Esophagus mucosa (tissue), 1 donor: Measurements from ENCODE around the gene KCNIP3. TPM values are rescaled to one million over a fixed set of nuclear protein-coding genes. Genes with fewer than 3 reads are reported as not detected.

Experiments
- ATAC-seq: fragments of 200-7000 bp; cut with Tn5 transposase; one replicate; pipeline ENCODE4 v1.9.1; 2020
- total RNA-seq: library from RNA; stranded (reverse); gene quantifications from one replicate; pipeline ENCODE4 v1.2.4, GENCODE V29; 2023
- donor health status: DM: yes; HTN: yes; CAD: no.

The KCNIP3 gene
- total RNA-seq, 1 donor from 2014 or later = 0.96 TPM

DNA sequence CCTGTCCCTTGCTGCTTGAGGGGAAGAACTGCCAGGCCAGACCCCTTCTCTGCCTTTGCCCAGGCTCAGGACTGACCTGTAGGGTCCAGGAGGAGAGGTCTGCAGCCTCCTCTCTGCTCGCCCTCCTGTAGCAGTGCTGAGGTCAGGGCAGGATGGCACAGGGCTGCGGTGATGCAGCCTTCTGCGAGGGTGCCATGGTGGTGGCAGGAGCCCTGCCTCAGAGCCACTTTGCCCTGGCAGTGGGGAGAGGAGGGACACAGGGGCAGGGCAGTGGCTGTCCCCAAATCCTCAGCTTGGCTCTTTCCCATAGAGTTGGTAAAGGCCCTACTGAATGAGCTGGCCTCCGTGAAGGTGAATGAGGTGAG lies 22.0 kb upstream of the KCNIP3 start:
- ATAC-seq = no peak

DNA sequence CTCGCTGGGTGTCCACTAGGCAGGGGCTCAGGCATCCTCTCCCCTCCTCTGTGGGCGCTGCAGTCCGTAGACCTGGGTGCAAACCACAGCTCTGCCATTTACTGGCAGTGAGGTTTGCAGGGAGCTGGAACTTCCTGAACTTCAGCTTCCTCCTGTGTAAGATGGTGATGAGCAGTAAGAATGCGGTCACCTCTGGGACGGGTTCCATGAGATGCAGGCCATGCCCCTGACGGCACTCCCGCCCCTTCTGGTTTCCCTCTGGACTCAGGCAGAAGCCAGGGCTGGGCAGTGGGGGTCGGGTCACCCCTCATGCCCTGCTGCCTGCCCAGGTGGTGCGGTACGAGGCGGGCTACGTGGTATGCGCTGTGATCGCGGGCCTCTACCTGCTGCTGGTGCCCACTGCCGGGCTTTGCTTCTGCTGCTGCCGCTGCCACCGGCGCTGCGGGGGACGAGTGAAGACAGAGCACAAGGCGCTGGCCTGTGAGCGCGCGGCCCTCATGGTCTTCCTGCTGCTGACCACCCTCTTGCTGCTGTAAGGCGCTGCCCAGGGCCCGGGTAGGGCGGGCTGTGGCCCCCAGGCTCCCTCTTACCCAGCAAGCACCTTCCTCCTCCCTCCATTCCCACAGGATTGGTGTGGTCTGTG lies 21.4 kb upstream of the KCNIP3 start:
- peak; percentile 54 for ATAC-seq

DNA sequence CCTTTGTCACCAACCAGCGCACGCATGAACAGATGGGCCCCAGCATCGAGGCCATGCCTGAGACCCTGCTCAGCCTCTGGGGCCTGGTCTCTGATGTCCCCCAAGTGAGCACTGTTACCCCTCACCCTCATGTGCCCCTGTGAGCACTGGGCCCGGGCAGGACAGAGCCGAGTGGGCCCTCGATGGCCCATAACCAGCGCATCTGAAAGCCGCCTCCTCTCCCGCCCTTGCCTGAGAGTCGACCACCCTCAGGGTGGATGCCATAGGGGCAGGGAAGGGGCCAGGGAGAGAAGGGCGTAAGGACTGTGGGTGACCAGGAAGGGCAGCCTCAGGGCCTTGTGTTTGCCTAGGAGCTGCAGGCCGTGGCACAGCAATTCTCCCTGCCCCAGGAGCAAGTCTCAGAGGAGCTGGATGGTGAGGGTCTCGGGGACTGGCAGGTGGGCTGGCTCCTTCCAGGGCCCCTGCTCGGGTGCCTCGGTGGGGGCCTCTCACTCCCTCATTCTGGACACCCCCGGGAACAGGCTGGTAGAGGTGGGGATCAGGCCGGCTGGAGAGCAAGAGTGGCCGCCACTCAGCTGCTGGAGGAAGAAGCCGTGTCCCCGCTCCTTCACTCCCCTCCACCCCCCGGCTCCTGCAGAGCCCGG lies 20.8 kb upstream of the KCNIP3 start:
- no peak for ATAC-seq

DNA sequence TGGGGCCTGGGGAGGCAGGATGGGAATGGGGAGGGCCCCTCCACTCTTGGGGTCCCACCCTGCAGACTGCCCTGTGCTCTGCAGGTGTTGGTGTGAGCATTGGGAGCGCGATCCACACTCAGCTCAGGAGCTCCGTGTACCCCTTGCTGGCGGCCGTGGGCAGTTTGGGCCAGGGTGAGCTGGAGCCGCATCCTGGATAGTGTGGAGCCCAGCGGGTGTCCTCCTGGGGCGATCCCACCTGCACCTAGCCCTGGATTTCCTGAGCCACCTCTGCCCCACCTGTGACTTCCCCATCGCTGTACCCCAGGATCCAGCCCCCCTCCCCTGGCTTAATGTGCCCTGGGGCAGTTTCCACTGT lies 20.3 kb upstream of the KCNIP3 start:
- no peak for ATAC-seq

DNA sequence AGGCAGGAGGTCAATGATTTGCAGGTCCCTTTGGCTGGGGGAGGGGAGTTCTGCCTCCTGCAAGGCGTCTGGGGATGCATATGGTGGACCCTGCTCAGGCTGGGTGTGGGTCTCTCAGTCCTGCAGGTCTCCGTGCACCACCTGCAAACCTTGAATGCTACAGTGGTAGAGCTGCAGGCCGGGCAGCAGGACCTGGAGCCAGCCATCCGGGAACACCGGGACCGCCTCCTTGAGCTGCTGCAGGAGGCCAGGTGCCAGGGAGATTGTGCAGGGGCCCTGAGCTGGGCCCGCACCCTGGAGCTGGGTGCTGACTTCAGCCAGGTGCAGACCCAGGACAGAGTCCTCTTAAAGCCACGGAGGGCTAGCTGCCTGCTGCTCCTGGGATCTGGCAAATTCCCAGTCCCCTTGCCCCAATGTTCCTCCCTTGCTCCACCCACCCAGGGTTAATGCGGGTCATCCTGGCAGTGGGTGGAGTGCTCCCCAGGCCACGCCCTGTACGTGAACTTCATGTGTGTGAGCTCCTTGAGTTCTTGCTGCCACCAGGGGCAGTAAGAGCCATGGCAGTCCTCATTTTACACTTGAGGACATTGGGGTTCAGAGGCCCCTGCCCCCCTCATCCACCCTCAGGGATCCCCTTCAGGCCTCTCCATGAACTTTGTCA lies 19.8 kb upstream of the KCNIP3 start:
- peak; percentile 72 for ATAC-seq

DNA sequence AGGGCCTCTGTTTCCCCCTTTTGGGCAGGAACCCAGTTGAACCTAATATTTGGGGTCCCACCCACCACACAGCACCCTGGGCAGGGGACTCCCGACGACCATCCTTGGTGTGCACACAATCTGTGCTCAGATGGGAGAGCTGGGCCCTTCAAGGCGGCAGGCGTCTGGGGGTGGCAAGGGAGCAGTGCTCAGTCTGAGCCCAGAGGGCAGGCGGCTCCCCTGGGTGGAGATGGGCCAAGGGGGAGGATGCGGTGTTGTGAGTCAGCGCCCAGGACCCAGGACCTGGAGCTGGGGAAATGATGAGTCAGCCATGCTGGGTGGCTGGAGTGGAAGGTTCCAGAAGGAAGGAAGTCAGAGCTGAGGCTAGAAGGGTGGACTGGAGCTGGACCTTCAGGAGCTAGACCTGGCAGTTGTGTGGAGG lies 19.1 kb upstream of the KCNIP3 start:
- ATAC-seq = peak; percentile 73

DNA sequence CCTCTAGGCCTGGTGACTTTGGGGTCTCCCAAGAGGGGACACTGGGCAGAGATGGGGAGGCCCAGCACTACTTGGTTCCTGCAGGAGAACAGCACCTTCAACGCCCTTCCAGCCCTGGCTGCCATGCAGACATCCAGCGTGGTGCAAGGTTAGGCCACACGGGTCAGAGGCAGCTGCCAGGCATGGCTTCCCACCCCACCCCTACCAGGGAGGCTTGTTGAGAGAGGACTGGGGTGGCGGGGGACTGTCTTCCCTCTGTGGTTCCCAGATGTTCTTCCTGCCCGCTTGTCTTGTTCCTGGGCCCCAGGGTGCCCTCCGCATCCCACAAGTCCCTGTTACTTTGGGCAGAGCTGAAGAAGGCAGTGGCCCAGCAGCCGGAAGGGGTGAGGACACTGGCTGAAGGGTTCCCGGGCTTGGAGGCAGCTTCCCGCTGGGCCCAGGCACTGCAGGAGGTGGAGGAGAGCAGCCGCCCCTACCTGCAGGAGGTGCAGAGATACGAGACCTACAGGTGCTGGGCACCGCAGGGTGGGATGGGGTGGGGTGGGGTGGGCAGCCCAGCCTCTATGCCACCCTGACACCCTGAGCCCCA lies 18.4 kb upstream of the KCNIP3 start:
- no peak for ATAC-seq

DNA sequence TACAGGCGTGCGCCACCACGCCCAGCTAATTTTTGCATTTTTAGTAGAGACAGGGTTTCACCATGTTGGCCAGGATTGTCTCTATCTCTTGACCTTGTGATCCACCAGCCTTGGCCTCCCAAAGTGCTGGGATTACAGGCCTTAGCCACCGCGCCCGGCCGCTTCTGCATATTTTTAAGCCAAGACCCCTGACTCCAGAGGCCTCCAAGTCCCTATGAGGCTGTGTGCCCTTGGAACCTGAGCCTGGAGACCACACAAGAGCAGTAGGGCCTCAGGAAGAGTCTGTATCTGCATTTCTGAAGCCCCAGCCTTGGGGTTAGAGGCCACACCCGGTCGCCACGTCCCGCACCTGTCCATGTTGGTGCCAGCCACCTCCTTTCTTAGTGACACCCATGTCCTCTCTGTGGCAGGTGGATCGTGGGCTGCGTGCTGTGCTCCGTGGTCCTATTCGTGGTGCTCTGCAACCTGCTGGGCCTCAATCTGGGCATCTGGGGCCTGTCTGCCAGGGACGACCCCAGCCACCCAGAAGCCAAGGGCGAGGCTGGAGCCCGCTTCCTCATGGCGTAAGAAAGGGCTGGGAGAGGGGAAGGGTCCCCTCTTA lies 17.6 kb upstream of the KCNIP3 start:
- ATAC-seq = no peak

DNA sequence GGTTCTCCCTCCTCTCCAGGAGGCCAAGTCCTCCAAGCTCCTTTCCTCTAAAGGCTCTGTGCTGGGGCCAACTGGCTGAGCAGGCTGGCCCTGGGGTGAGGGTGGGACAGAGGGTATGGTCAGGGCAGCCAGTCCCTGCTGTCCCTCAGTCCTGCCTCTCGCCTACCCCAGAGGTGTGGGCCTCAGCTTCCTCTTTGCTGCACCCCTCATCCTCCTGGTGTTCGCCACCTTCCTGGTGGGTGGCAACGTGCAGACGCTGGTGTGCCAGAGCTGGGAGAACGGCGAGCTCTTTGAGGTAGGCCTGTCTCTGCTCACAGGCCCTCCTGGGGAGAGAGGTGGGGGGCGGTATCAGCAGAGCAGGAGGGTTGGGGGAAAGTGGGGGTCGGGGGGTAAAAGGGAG lies 16.1 kb upstream of the KCNIP3 start:
- no peak for ATAC-seq

DNA sequence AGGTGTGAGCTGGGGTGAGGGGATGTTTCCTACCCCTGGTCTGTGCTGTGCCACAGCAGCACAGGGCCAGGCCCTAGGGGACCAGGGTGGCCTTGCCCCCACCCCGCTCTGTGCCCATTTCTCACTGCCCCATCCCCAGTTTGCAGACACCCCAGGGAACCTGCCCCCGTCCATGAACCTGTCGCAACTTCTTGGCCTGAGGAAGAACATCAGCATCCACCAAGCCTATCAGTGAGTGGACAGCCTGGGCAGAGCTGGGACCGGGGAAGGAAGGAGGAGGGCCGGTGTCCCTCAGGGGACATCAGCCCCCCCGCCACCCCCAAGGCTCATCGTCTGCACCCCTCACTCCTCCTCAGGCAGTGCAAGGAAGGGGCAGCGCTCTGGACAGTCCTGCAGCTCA lies 15.4 kb upstream of the KCNIP3 start:
- no peak for ATAC-seq

DNA sequence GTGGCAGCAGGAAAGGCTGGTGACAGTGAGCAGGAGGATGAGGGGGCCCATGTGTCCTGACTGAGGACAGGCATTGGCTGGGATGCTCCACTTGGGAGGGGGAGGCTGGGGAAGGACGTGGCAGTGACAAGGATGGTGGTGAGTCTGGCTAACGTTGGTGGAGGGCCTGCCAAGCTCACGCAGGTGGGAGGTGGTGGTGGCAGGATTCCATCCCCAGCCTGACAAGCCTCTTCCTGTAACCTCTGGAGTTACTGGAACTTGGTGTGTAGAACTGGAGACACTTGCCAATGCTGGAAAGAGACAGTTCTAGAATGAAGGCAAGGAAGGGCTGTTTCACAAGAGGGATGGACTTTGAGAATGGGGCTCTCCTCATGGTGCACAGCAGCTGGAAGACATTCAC lies 14.7 kb upstream of the KCNIP3 start:
- ATAC-seq = no peak

DNA sequence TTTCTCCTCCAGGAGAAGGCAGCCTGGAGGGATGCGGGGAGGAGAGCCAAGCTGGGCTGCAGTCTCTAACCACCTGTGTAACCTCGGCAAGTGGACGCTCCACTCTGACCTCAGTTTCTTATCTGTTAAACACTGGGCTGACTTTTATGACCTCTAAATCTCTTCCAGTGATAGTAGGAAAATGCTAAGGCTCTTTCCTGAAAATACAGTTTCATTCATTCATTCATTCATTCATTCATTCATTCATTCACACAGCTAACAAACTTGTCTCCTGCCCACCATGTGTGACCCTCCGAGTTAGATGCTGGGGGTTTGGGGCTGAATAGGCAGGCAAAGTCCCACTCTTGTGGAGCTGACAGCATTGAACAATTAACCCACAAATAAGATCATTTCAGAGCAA lies 13.6 kb upstream of the KCNIP3 start:
- ATAC-seq = no peak

DNA sequence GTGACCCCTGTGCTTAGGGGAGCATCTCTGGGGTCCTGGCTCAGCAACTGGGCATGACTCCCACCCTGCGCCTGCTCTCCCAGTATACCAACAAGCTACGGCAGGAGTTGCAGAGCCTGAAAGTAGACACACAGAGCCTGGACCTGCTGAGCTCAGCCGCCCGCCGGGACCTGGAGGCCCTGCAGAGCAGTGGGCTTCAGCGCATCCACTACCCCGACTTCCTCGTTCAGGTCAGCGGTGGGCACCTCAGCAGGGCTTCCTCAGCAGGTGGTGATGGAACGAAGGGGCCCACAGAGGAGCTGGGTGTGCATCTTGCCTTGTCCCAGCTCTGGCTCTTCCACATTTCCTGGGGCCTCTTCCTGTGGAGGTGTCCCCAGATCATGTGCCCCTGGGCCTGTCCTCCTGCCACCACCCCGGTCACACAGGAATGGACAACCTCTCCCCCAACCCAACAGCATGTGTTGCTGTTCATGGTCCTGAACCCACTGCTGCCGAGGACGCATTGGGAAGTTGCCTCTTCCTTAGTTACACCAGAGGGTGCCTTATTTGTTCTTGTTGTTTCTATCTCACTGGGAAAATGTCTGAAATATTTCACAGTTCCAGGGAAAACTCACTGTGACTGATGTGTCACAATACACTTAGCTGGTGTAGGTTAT lies 12.1 kb upstream of the KCNIP3 start:
- ATAC-seq = no peak

DNA sequence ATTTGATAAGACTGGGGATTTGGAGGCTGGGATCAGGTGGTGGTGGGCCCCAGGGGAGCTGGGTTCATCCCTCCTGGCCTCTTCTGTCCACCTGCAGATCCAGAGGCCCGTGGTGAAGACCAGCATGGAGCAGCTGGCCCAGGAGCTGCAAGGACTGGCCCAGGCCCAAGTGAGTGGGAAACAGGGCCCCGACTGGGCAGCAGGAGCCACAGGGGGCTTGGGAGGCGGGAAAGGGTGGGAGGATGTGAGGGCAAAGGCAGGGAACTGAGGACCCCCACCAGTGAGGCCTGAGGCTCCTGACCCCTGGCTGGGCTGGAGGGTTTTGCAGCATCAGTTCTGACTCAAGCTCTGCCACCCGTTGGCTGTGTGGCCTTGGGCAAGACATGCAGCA lies 11.6 kb upstream of the KCNIP3 start:
- ATAC-seq = no peak

DNA sequence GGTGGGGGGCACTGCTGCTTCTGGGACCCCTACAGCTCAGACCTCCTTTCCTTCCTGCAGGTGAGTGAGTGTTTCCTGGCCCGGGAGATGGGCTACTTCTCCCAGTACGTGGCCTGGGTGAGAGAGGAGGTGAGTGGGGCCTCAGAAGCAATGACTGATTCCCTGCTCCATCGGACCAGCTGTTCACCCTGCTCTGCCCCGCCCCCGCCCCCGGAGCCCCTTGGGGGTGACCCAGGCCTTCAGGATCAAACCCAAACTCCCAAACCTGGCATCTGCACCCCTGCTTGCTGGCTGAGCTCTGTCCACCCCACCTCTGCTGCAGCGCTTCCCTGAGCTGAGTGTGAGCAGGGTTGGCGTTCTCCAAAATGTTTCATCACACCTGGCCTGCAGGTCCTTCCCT lies 9.8 kb upstream of the KCNIP3 start:
- no peak for ATAC-seq

DNA sequence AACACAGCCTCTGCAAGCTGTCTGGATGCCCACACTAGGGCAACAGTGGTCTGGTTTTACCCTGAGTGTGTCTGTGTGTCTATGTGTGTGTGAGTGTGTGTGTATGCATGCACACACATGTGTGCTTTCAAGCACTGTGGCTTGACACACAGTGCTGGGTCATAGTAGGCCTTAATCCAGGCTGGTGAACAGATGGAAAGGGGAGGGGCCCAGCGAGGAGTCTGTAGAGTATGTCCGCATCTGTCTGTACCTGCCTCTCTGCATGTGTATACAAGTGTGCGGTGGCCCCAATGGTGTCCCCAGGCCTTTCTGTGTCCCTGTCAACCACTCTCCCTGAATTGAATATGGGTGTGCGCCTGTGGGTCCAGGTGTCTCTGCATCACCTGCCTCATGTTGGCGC lies 9.3 kb upstream of the KCNIP3 start:
- peak; percentile 13 for ATAC-seq

DNA sequence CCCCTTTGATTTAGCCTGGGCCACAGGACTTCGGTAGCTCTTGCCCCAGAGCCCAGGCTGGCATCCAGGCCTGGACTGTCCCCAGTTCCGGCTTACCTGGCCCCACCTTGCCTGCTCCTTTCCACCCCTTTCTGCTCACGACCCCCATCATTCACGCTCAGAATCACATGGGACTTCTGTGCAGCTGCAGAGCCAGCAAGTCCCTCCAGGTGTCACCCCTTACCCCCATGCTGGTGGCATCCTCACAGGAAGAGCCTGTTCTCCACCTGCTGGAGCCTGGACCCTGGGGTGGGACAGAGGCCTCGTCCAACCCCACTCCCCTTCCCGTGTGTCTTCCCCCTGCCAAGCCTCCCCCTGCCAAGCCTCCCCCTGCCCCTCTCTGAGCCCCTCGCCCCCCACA lies 7.9 kb upstream of the KCNIP3 start:
- ATAC-seq = no peak

DNA sequence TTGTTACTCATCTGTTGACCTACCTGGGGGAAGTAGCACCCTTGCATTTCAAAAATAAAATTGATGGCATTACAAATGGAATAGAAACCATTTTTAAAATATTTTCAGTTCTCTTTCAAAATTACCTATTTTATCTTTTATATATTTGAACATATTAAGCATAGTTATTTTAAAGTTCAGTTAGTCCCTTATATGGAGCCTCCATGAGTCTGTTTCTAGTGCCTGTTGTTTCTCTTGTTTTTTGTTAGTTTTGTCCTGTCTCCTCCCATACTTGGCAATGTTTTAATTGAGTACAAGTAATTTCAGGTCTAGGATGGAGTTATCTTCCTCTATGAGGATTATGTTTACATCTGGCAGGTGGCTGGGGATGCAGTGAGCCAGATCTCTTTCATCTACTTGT lies 5.9 kb upstream of the KCNIP3 start:
- ATAC-seq = no peak

DNA sequence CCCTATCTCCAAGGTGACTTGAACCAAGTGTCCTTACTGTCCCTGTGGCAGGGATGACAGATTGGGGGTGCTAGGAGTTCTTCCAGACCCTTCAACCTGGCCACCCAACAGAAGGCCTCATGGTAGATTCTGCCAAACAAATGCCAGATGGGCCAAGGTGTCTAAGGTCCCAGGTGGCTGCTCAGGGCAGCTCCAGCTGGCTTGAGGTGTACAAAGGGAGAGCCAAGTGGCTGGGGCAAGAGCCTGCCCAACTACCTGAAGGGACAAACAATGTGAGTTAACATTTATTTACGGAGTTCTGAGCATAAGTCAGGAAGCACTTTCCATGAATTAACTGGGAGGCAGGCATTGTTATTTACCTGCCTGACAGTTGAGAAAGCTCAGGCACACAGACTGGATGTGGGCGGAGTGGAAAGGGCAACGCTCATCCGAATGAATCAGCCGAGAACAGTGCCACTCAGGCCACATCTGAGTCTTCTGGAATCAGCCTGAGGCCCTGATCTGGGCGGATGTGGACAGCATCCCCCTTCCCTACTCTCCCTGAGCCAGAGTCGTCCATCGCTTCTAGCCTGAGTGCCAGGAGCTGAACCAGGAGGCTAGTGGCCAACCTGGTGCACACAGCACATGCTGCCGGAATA lies 4.4 kb upstream of the KCNIP3 start:
- peak; percentile 43 for ATAC-seq

DNA sequence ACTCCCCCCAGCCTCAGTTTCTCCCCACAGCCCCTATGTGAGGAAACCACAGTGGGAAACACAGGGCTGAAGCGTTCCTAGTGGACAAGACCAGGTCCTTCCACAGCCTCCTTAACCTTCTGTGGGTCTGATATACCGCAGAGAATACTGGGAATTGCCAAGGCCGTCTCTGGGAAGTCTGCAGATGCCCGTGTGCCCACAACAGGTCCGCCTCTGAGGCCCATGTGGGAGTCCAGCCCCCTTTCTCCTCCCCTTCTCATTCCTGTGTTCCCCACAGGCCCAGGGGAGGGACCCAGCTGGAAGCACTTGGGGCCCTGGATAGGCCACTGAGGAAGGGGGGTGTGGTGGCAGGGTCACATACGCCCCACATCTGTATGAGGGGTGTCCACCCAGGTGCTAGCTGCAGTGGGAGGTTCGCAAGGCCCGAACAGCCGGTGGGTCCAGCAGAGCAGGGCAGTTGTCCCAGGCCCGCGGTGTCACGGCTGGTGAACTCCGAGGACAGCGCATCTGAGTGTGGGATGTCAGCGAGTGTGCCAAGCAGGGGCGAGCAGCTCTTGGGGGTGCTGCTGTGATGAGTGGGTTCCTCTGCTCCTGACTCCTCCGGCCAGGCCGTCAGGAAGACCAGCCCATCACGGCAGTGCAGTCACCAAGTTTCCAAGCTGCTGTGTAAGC lies 2.4 kb upstream of the KCNIP3 start:
- ATAC-seq = peak; percentile 23

DNA sequence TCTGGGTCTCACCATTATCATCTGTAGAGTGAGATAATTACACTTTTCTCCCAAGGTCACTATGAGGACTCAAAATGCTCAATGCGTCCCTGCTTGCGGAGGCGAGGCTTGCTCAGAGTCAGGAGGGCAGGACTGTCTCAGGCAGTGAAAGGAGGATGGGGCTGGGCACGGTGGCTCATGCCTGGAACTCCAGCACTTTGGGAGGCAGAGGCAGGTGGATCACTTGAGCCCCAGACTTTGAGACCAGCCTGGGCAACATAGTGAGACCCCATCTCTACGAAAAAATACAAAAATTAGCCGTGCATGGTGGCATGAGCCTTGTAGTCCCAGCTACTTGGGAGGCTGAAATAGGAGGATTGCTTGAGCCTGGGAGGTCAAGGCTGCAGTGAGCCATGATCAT lies 1.8 kb upstream of the KCNIP3 start:
- ATAC-seq = no peak

DNA sequence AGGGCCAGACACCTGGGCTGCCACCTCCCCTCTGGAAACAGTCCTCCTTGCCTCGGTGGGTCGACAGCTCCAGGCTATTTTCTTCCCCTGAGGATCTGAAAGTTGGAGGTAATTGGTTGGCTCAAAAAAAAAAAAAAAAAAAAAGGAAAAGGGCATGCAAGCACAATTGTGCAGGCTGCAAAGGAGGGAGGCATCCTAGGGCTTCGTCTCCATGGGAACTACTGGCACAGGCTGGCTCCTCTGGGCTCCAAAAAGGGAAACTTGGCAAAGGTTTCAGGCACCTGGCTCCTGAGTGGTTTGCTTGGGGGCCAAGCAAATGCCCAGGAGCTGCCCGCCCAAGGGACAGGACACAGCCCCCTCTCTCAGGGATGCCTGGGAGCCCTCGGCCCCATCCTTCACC lies 1.1 kb upstream of the KCNIP3 start:
- peak; percentile 0 for ATAC-seq
